Testis (tissue), 3 donors: ENCODE results near the gene ADAMTS16. TPM values are rescaled to one million over a fixed set of nuclear protein-coding genes. Genes with fewer than 3 reads are reported as not detected.

Experiments
- DNase-seq: peaks from one replicate; pipeline ENCODE4 v3.0.0-alpha.2; 2019
- H3K27ac ChIP-seq, 2 donors: fragments of 200-600 bp; sonication (generic); one replicate each; pipeline ENCODE4 v1.5.1; 2019
- H3K27me3 ChIP-seq: fragments of 200-600 bp; sonication (generic); one replicate; pipeline ENCODE4 v1.5.1; 2019
- H3K36me3 ChIP-seq: fragments of 200-600 bp; sonication (generic); one replicate; pipeline ENCODE4 v1.5.1; 2017; ENCODE audit warnings: low read depth; ENCODE audit errors: missing control alignments
- H3K4me1 ChIP-seq: fragments of 200-600 bp; sonication (generic); one replicate; pipeline ENCODE4 v1.5.1; 2019
- H3K4me3 ChIP-seq, 2 donors: fragments of 200-600 bp; sonication (generic); one replicate each; pipeline ENCODE4 v1.5.1; 2017 to 2019
- H3K9me3 ChIP-seq: fragments of 200-600 bp; sonication (generic); one replicate; pipeline ENCODE4 v1.5.1; 2017
- POLR2A ChIP-seq: fragments of 450-650 bp; IDR thresholded peaks from one replicate; pipeline ENCODE4 v1.6.1; 2017; ENCODE audit warnings: antibody characterized with exemption, mild to moderate bottlenecking, moderate library complexity
- WGBS, 2 donors: methylation state at CpG; one replicate each; pipeline ENCODE4 v1.1.5; 2018; 5-methylcytosine and 5-hydroxymethylcytosine counted together
- intact Hi-C: fragments of 100-400 bp; cut with DNase I; formaldehyde crosslinking; loops from one replicate; pipeline ENCODE4 v1.15.1; 2023; ENCODE audit warnings: low total_unique reads
- polyA plus RNA-seq: library from polyadenylated mRNA; stranded (reverse); fragments of 350-450 nt; fragmentation: Illumina TruSeq; extraction: RNeasy Lipid Tissue Mini Kit (QIAGEN cat#74804); gene quantifications from one replicate; pipeline ENCODE4 v1.2.3, GENCODE V29; 2014; ENCODE audit warnings: low read depth, low replicate concordance; ENCODE audit not compliant: insufficient read depth
- total RNA-seq, 2 donors: library from RNA; depleted of rRNA; stranded (reverse); fragments of >200 nt; gene quantifications; one replicate each; pipeline ENCODE4 v1.2.3, GENCODE V29; 2016
- TF ChIP-seq, protein P1 (sequence below), 3 experiments: fragments of 450-650 bp in 2 of 3; fragments of 200-600 bp in 1 of 3; sonication (generic) in 1 of 3; IDR thresholded peaks; one replicate each; pipeline ENCODE4 v1.5.1; 2016 to 2019; ENCODE audit warnings: antibody characterized with exemption in 3 of 3, mild to moderate bottlenecking in 2 of 3, moderate library complexity in 1 of 3

Gene ADAMTS16
- total and polyA plus RNA-seq, 3 donors from 2014 or later: 0.16 to 4.7 (median 0.37) TPM

DNA sequence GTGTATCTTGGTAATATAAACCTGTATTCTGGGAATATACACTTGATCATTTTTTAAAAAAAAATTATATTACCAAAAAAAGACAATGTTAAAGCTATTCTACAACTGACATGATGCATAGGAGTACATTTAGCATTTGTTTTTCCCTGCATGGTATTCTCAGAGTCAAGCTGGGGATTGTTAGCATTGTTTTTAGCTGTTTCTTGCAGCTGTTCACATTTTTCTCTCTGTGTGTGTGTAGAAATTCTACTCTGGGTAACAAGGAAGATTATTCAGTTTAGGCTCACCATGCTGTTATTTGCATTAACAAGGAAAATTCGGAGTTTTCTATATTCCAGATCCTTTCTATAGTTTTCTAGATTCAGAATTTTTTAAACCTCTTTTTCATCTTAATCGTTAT lies 62.2 kb downstream of the ADAMTS16 start:
- no peaks in the 10 kb centered on the region for H3K9me3 ChIP-seq
- 36 to 49% methylated on average over 2 of the region's 2 CpGs for WGBS, 2 donors
- intact Hi-C loops: no loop called here
- TF ChIP-seq POLR2A: no peak
- TF ChIP-seq, protein P1, sequence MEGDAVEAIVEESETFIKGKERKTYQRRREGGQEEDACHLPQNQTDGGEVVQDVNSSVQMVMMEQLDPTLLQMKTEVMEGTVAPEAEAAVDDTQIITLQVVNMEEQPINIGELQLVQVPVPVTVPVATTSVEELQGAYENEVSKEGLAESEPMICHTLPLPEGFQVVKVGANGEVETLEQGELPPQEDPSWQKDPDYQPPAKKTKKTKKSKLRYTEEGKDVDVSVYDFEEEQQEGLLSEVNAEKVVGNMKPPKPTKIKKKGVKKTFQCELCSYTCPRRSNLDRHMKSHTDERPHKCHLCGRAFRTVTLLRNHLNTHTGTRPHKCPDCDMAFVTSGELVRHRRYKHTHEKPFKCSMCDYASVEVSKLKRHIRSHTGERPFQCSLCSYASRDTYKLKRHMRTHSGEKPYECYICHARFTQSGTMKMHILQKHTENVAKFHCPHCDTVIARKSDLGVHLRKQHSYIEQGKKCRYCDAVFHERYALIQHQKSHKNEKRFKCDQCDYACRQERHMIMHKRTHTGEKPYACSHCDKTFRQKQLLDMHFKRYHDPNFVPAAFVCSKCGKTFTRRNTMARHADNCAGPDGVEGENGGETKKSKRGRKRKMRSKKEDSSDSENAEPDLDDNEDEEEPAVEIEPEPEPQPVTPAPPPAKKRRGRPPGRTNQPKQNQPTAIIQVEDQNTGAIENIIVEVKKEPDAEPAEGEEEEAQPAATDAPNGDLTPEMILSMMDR (IDR thresholded peaks at IDR 0.05): no peak
- no peaks in the 10 kb centered on the region for H3K4me1 ChIP-seq
- H3K27ac ChIP-seq: no peak overlapping the region
- H3K4me3 ChIP-seq: no peak overlapping the region
- H3K36me3 ChIP-seq: no peaks in the 10 kb centered on the region
- no peaks in the 10 kb centered on the region for H3K27me3 ChIP-seq
- no peak for DNase-seq

DNA sequence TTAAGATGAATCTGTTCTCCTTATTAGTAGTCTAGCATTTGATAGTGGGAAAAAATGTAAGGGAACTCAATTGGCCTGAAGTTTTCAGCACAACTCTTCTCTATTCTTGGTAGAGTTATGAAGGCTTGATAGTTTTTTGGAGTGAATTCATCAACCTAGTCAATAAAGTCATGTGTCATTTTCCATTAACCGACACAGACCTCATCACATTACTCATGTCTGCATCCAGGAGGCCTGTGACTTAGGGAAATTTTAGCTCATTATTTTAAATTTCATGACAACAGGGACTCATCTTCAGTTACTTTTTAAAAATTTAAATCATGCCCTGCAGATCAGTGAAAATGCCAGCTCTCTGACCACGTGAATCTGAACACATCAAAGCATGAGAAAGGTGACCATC lies 63.3 kb downstream of the ADAMTS16 start:
- H3K4me1 ChIP-seq: no peaks in the 10 kb centered on the region
- 91 to 92% methylated on average over 2 of the region's 2 CpGs for WGBS, 2 donors
- no peak overlapping the region for H3K4me3 ChIP-seq
- no peaks in the 10 kb centered on the region for H3K36me3 ChIP-seq
- no peaks in the 10 kb centered on the region for H3K27me3 ChIP-seq
- TF ChIP-seq, protein P1 (IDR thresholded peaks at IDR 0.05): no peak
- no peak for TF ChIP-seq POLR2A
- DNase-seq: no peak
- no peaks in the 10 kb centered on the region for H3K9me3 ChIP-seq
- no peak overlapping the region for H3K27ac ChIP-seq
- intact Hi-C loops: no loop called here

DNA sequence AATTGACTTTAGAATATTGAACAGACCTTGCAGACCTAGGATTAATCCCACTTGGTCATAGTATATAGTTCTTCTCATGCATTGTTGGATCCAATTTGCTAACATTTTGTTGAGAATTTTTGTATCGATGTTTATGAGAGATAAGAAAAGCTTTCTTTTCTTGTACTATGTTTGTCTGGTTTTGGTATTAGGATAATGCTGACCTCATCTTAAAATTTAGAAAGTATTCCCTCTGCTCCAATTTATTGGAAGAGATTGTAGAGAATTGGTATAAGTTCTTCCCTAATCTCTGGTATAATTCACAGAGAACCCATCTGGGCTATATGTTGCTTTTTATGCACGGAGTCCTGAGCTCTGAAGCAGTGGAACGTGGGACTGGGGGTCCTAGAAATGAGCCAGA lies 67.7 kb downstream of the ADAMTS16 start:
- intact Hi-C loops: no loop called here
- Histone ChIP-seq H3K4me1 (no peaks in the 10 kb centered on the region), H3K4me3 (no peak overlapping the region), H3K36me3 (no peaks in the 10 kb centered on the region), H3K27me3 (no peaks in the 10 kb centered on the region), H3K9me3 (no peaks in the 10 kb centered on the region), H3K27ac (no peak overlapping the region)
- WGBS, 2 donors: 87 to 89% methylated on average over 3 of the region's 3 CpGs
- no peak for DNase-seq
- TF ChIP-seq POLR2A: no peak
- TF ChIP-seq, protein P1 (IDR thresholded peaks at IDR 0.05): no peak

DNA sequence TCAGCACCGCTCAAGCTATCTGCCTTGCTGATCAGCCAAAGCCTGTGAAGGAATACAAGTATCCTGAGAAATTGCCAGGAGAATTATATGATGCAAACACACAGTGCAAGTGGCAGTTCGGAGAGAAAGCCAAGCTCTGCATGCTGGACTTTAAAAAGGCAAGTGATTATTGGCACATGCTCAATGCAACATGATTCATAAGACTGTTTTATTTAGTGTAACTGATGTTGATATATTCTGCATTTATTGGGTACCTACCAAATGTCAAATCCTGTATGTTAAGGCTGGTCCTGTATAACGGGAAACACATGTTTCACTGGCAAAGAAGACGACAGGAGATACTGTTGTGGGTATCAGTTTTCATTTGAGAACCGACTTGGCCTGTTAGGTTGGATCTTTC lies 69.0 kb downstream of the ADAMTS16 start:
- TF ChIP-seq, protein P1 (IDR thresholded peaks at IDR 0.05): no peak
- TF ChIP-seq POLR2A: no peak
- no peak overlapping the region for H3K27ac ChIP-seq
- WGBS, 2 donors: 49 to 52% methylated on average over 5 of the region's 5 CpGs
- no peaks in the 10 kb centered on the region for H3K27me3 ChIP-seq
- H3K9me3 ChIP-seq: no peaks in the 10 kb centered on the region
- no peak overlapping the region for H3K4me3 ChIP-seq
- H3K36me3 ChIP-seq: no peaks in the 10 kb centered on the region
- no peak for DNase-seq
- intact Hi-C loops: no loop called here
- H3K4me1 ChIP-seq: no peaks in the 10 kb centered on the region

DNA sequence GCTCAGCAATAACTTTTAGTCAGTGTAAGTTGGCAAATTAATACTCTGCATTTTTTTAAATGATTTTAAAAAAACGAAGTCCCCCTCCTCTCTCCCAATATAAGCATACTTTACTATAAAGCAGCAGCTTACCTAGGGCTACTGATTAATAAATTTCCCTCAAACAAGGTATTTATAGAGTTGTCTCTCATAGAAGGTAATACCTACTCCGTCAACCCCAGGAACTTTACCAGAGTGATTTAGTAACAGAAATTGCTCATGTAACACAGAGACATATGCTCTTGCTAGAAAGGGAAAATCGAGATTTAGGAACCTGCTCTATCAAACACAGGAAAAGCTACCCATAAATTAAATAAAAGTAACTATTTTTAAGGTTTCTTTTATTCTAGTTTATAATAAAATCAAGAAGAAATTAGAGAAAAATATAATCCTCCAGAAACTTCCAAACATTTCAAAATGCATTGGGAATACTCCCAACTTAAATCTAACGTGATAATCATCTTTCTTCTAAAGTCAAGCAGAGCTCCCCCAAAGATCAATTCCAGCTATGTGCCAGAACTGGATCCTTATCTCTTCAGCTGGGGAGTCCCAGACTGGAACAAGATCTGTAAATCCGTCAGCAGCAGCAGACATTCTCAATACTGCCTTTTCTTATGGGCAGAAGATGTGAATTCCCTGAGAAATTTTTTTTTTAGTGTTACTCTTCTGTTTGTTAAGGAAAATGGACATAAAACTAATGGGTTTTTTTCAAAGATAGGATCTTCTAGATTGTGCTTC lies 69.6 kb downstream of the ADAMTS16 start:
- Histone ChIP-seq H3K9me3 (no peaks in the 10 kb centered on the region), H3K27ac (no peak overlapping the region), H3K4me3 (no peak overlapping the region), H3K4me1 (no peaks in the 10 kb centered on the region), H3K36me3 (no peaks in the 10 kb centered on the region), H3K27me3 (no peaks in the 10 kb centered on the region)
- WGBS, 2 donors: 67 to 68% methylated on average over 5 of the region's 5 CpGs
- TF ChIP-seq POLR2A: no peak
- TF ChIP-seq, protein P1 (IDR thresholded peaks at IDR 0.05): no peak
- intact Hi-C loops: no loop called here
- DNase-seq: no peak
